CD4-positive, alpha-beta T cell treated with Interleukin-17A for 1 hour (primary cell): ENCODE data around the gene MEGF11.

Source experiments
- DNase-seq: peaks from one replicate; pipeline ENCODE4 v3.0.0-alpha.2; 2020

MEGF11 gene

DNA sequence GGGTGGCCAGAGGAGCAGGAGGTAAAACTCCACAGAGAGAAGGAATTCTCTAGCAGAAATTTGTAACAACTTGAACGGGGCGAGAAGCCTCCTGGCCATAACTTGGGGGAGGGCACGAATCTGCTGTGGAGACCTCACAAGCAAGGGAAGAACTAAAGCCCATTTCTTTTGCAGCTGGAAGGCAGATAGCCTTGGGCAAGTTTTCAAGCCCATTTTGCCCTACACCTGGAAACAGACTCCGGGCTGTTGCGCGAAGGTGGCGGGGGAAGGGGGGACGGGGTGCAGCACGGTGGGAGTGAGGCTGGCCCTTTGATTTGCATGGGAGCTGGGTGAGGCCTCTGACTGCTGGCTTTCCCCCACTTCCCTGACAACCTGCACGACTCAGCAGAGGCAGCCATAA is 168.8 kb downstream of the MEGF11 start:
- no peak for DNase-seq

DNA sequence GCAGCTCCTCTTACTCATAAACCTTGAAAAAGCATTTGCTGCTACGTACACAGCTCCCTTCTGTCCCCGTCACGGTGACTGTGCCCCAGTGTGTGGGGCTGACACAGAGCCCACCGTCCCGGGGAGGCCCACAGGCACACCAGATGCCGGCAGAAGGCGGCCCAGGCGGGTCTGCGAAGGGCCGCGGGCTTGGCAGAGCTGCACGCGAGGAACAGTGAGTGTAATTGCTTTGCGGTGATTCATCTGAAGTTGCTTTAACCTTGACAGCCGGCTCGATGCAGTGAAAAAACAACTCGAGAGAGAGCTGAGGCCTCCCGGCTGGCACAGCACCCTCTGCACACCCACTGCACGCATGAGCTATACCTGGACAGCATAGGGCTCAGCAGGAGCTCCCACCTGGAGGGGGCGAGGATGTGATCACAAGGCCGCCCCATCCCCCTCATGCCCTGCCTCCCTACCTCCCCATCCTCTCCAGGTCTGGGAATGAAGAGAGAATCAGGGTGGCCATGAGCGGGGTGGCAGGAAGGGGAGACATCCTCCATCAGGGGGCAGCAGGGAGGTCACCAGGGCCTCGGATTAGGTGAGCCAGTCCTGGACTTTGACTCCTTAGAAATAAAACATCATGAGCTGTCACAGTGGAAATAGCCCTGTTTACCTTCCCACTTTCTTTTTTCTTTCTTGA is 172.7 kb downstream of the MEGF11 start:
- no peak for DNase-seq

DNA sequence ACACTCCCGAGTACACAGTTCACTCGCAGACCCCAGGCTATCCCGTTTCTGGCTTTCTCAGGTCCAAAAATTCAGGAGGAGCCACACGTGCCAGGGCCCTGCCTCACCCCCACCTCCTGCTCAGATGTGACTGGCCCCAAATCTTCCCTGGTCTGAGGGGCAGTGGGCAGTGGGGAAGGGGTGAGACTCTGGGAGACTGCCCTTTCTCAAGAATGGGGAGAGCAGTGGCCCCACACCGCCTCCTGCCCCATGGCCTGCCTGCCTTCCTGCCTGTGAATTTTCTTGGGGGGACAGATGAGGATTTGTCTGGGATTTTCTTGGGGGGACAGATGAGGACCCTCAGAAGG is 174.6 kb downstream of the MEGF11 start:
- DNase-seq = no peak

- DNase-seq = no peak
Measured at GRCh38 chr15:66078196-66078928, 175.2 kb downstream of the MEGF11 start.

DNA sequence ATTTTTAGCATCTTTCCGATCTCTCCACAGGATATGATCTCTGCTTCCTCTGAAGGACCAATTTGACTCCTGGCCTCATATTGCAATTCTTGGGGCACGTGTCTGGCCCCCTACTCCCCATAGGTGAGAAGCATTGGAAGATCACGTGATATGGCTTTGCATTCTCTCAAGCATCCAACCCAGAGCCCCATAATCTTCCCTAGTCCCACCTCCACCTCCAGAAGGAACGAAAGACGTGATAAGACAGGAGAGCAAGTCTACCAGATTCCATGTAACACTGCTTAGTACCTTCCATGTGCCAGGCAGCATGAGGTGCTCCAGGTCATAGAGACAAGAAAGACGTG is 176.3 kb downstream of the MEGF11 start:
- no peak for DNase-seq

DNA sequence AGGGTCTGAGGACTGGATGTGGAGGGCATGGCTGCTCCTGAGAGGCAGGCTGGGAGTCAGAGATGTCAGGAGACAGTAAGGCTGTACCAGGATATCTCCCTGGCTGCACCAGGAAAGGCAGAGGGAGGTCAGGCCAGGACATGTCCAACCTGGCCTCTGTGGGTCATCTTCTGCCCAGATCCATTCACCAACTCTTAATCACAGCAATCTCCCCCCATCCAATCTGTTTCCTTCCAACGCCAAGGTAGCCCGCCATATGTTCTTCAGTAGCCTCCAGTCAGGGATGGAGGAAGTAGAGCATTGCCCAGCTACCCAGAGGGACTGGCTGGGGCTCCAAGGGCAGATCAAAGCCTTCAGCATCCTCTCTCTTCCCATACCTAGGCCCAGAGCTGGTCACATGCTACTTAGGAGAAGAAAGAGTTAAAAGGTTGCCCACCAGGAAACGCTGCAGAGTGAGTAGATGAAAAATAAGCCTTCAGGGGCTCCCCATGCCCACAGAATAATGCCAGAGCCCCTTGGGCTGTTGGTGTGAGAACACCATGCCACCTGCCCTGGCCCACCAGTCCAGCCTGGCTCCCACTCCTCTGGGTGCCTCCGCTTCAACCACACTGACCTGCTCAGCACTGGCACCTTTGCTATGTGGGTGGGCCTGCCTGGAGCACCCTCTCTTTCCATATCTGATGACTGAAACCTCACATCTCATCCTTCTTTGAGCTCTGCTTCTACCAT is 176.8 kb downstream of the MEGF11 start:
- no peak for DNase-seq

- DNase-seq = no peak
Measured at GRCh38 chr15:66075947-66076346, 177.6 kb downstream of the MEGF11 start.

- no peak for DNase-seq
Measured at GRCh38 chr15:66072616-66073361, 180.8 kb downstream of the MEGF11 start.

GRCh38 chr15:66071921-66072295 is 181.6 kb downstream of the MEGF11 start:
- no peak for DNase-seq

GRCh38 chr15:66071160-66071920 is 182.2 kb downstream of the MEGF11 start:
- no peak for DNase-seq

DNA sequence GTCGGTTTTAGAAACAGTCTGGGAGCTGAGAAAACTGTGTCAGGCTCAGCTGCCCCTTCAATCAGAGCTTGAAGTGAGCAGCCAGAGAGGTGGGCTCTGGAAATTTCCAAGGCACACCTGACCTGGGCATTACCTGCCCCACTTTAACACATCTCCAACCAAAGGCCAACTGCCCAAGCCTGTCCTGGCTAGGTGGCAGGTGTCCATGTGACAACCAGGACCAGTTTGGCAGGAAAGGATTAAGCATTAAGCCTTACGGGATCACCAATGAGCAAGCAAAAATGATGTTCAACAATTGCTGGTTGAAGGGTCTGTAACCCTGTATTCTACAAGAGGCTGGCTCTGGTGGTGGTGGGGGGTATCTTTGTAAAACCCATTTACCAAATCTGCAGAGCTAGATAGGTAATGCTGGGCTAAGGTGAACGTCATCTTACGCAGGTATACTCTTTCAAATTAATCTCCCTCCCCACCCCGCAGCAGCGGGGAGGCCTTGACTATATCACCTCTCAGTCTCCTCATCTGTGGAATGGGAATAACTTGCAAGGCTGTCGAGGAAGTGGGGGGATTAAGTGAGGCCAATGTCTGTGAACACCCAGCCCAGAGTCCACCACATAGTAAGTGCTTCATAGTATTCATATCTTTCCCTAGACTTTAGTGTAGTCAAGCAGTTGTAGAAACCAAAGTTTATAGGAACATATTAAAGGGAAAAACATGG is 183.2 kb downstream of the MEGF11 start:
- no peak for DNase-seq

GRCh38 chr15:66069751-66070150 is 183.8 kb downstream of the MEGF11 start:
- DNase-seq = no peak

GRCh38 chr15:66068801-66069200 is 184.7 kb downstream of the MEGF11 start:
- no peak for DNase-seq

DNA sequence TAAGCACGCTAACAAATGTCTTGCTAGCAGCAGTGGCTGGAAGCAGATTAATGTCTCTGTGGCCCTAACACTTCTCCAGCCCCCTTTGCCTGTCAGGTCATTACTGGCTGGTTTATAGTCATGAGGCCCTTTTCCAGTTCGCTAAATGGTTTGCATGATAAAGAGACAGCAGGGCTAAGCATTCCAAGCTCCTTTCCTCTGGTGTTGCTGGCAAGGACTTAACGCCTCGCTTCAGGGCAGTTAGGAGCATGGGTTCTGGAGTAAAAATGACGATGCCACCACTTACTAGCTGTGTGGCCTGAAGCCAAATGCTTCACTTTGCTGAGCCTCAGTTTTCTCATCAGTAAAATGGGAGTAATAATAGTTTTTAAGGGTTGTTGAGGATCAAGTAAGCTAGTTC is 185.9 kb downstream of the MEGF11 start:
- no peak for DNase-seq

DNA sequence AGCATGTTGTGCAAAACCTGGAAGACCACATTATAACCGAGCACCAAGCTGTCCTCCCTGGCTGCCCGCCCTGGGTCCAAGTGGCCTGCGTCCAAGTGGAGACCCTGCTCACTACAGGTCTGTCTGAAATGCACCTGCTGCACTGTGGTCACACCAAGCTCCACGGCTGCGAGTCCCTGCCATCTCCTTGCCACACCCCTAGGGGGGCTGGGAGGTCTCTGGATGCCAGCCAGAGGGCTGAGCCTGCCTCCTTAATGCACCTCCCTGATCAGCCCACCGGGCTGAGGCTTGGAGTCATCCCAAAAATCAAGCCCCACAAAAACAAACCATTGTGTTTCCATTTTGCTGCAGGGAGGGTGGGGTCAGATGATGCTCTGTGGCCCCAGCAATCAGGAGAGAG is 187.1 kb downstream of the MEGF11 start:
- DNase-seq = no peak

- DNase-seq = no peak
Measured at GRCh38 chr15:66066005-66066404, 187.5 kb downstream of the MEGF11 start.

DNA sequence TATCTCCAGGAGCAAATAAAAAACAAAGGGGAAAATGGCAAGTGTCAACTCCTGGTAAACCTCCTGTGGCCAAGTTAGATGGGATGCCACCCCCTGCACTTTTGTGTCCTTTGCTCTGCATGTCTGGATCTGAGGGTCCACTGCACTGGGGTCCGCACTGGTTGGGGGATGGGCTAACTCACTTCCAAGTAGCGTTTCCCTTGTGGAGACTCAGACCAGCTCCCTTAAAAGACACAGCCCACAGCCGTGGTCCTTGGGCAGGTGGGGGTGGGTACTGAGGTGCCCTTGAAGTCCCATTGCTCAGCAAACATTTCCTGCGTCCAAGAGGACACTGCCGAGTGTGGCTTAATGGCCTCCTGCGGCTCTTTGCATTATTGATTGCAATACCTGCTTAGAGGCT is 188.2 kb downstream of the MEGF11 start:
- no peak for DNase-seq

DNA sequence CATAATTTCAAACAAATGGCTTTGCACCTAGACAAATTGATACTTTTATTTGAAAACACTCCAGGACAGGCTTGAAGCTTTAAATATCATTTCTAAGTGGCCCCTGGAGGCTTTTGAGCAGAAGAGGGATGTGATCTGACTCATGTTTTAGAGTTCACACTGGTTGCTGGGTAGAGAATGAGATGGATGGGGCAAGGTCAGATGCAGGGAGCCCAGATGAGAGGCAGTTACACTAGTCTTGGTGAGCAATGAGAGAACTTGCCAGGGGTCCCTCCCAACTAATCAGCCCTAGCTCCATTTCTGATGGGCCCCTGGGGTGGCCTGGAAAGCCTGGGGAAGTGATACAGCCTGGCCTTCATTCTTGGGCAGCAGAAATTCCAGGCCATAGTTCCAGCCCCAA is 190.4 kb downstream of the MEGF11 start:
- DNase-seq = no peak

GRCh38 chr15:66057089-66057488 is 196.5 kb downstream of the MEGF11 start:
- DNase-seq = no peak

DNA sequence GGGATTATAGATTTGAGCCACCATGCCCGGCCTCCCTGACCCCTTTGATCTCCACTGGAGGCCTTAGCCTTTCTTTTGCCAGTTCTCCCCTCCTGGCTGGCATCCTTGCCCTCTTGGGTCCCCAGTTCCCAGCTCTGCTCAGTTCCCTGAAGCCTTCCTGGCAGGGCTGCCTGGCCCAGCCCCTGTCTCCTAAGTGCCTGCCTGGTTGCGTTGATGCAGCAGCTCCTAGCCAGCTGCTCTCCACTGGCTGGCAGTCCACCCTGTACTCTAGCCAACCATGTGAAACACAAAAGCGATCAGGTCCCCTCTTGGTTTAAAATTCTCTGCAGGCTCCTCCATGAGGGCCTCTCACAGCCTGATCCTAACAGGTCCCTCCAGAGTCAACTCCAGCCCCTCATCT is 199.6 kb downstream of the MEGF11 start:
- DNase-seq = no peak

DNA sequence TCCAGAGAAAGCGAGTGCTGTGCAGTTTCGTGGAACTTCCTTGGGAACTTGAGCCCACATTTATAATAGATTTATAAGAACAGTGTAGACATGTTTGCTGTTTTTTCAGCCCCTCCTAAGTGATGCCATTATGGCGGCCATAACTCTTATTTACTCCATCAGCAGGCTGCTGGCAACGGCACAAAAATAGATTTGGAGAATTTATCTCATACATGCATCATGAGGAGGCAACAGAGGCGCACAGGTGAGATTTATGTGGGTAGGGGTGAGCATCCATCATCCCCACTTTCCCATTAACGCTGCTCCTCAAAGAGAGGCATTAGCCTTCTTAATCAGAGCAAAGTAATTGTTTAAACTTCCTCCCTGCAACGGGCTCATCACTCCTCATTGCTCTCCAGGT is 201.7 kb downstream of the MEGF11 start:
- no peak for DNase-seq

- DNase-seq = no peak
Measured at GRCh38 chr15:66050264-66050663, 203.3 kb downstream of the MEGF11 start.
